ENCODE data around the gene SPDYE2B. TPM values are rescaled to one million over a fixed set of nuclear protein-coding genes. Genes with fewer than 3 reads are reported as not detected.
"Not testable (repeated sequence)": the region's sequence is repeated elsewhere in the genome, so short reads cannot be mapped to it uniquely, and the experiment has no call there.

SPDYE2B gene
- total RNA-seq, 1 experiment from 2014 or later: not detected

- peak; percentile 3 for DNase-seq (ENCODE audit: extremely low read depth, low read depth)
These were observed 47.8 kb downstream of the SPDYE2B start for GRCh38 chr7:102697642-102698512.

DNA sequence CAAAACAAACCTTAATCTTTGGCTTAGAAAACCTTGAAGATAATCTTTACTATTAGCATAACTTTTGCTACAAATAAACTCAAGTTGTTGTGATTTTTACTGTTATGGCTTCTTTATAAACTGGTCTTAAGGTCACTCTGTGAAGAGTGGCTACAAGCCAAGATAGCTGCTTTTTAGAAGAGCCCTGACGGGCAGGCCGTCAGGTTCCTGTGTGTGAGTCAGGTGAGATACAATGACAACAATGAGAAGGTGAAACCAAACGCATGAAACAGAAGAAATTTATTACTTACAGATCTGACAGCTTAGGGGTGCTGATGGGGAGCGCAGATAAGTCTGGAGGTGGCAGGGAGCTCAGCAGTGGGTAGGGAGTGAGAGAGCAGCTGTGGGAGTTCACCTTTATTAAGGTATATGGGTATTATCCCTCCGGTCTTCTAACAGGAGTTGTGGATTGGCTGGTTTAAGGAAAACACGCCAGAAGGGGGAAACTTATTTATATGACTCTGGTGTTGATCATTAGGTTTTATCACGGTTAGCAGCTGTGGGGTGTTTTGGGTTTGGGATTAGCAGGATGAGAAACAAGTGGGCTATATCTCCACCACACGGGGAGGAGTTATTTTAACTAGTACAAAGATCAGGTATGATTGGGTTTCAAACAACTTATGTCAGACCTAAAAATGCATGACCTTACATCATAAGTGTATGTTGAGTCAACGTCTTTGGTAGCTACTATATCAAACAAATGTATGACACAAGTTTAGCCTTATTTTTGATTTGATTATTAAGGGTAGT is 49.0 kb downstream of the SPDYE2B start:
- DNase-seq (ENCODE audit: extremely low read depth, low read depth): not testable (repeated sequence)

Small RNA genes lying within 50 kb of the gene (small RNA-seq; reads per million reads assigned to genes)
- 0 reads per million in 2 experiments for gene AC105052.3
- 0 reads per million in 2 experiments for gene UPK3BL1

Other genes starting within 250 kb of the SPDYE2B start
- 3.6 and 5.1 TPM in 2 replicates for gene ORAI2, start 216.7 kb upstream of the SPDYE2B start, total RNA-seq (2014; rRNA removed; shearing (Covaris generic))
- 8.5 and 9.5 TPM in 2 replicates for gene ALKBH4, start 185.5 kb upstream of the SPDYE2B start, total RNA-seq (2014; rRNA removed; shearing (Covaris generic))
- gene LRWD1, start 185.3 kb upstream of the SPDYE2B start, total RNA-seq (2014; rRNA removed; shearing (Covaris generic)): 25.2 and 28.4 TPM in 2 replicates
- 42.4 and 43.0 TPM in 2 replicates for gene POLR2J, start 171.4 kb upstream of the SPDYE2B start, total RNA-seq (2014; rRNA removed; shearing (Covaris generic))
- 2.7 and 3.3 TPM in 2 replicates for gene RASA4B, start 132.5 kb upstream of the SPDYE2B start, total RNA-seq (2014; rRNA removed; shearing (Covaris generic))
- 5.0 and 11.7 TPM in 2 replicates for gene UPK3BL2, start 106.6 kb upstream of the SPDYE2B start, total RNA-seq (2014; rRNA removed; shearing (Covaris generic))
- gene SPDYE2, start 99.1 kb upstream of the SPDYE2B start, total RNA-seq (2014; rRNA removed; shearing (Covaris generic)): not detected in 2 replicates
- gene POLR2J3, start 77.7 kb upstream of the SPDYE2B start, total RNA-seq (2014; rRNA removed; shearing (Covaris generic)): 14.8 and 21.3 TPM in 2 replicates
- 2.1 and 4.7 TPM in 2 replicates for gene RASA4, start 33.6 kb upstream of the SPDYE2B start, total RNA-seq (2014; rRNA removed; shearing (Covaris generic))
- gene UPK3BL1, start 7.5 kb upstream of the SPDYE2B start, total RNA-seq (2014; rRNA removed; shearing (Covaris generic)): 22.8 and 31.2 TPM in 2 replicates
- 3.2 and 3.8 TPM in 2 replicates for gene POLR2J2, start 21.3 kb downstream of the SPDYE2B start, total RNA-seq (2014; rRNA removed; shearing (Covaris generic))
- 7.4 and 7.9 TPM in 2 replicates for gene FAM185A, start 98.7 kb downstream of the SPDYE2B start, total RNA-seq (2014; rRNA removed; shearing (Covaris generic))

Data from NCI-H460 (cell line).